Karpas-422 (cell line): Measurements from ENCODE around the gene NFIA. TPM values are rescaled to one million over a fixed set of nuclear protein-coding genes. Genes with fewer than 3 reads are reported as not detected.

Experiments used
- DNase-seq: peaks from one replicate; pipeline ENCODE4 v3.0.0-alpha.2; 2015
- H2AFZ ChIP-seq: fragments of 200-600 bp; sonication (generic); 2 replicates; pipeline ENCODE4 v1.6.1; 2014; ENCODE audit warnings: antibody characterized with exemption, low read length, mixed read lengths
- H3K27ac ChIP-seq: fragments of 200-600 bp; sonication (generic); 2 replicates; pipeline ENCODE4 v1.5.1; 2014; ENCODE audit warnings: mild to moderate bottlenecking, low read length, moderate library complexity
- H3K27me3 ChIP-seq: fragments of 200-600 bp; sonication (generic); 2 replicates; pipeline ENCODE4 v1.6.1; 2014; ENCODE audit warnings: low read length, mixed read lengths
- H3K36me3 ChIP-seq: fragments of 200-600 bp; sonication (generic); 2 replicates; pipeline ENCODE4 v1.6.1; 2014; ENCODE audit warnings: low read length, mixed read lengths; ENCODE audit not compliant: insufficient read depth
- H3K4me1 ChIP-seq: fragments of 200-600 bp; sonication (generic); 2 replicates; pipeline ENCODE4 v1.6.1; 2014; ENCODE audit warnings: mild to moderate bottlenecking, low read length, mixed read lengths
- H3K4me2 ChIP-seq: fragments of 200-600 bp; sonication (generic); 2 replicates; pipeline ENCODE4 v1.6.1; 2014; ENCODE audit warnings: low read length, low read depth, mild to moderate bottlenecking; ENCODE audit not compliant: poor library complexity, severe bottlenecking
- H3K4me3 ChIP-seq: fragments of 200-600 bp; sonication (generic); 2 replicates; pipeline ENCODE4 v1.5.1; 2014; ENCODE audit warnings: mild to moderate bottlenecking, antibody characterized with exemption, low read length, mixed read lengths
- H3K79me2 ChIP-seq: fragments of 200-600 bp; sonication (generic); 2 replicates; pipeline ENCODE4 v1.6.1; 2014; ENCODE audit warnings: mild to moderate bottlenecking, low read length, mixed read lengths
- H3K9ac ChIP-seq: fragments of 200-600 bp; sonication (generic); 2 replicates; pipeline ENCODE4 v1.6.0; 2014; ENCODE audit warnings: low read length
- H3K9me2 ChIP-seq: fragments of 200-600 bp; sonication (generic), shearing (Covaris generic); replicated peaks from 2 replicates; pipeline ENCODE4 v1.6.0; 2014; ENCODE audit warnings: mild to moderate bottlenecking, low read length, moderate library complexity; ENCODE audit not compliant: insufficient read depth
- H3K9me3 ChIP-seq: fragments of 300-700, 200-600 bp; sonication (generic); 2 replicates; pipeline ENCODE4 v1.6.1; 2014; ENCODE audit warnings: low read length, mixed read lengths
- H4K20me1 ChIP-seq: fragments of 200-600 bp; sonication (generic); 2 replicates; pipeline ENCODE4 v1.6.1; 2014; ENCODE audit warnings: mild to moderate bottlenecking, antibody characterized with exemption, low read length, low read depth; ENCODE audit not compliant: insufficient read depth
- total RNA-seq: library from RNA; depleted of rRNA; stranded (reverse); fragments of >200 nt; shearing (Covaris generic); gene quantifications from 2 replicates; pipeline ENCODE4 v1.2.3, GENCODE V29; 2014; ENCODE audit warnings: low replicate concordance

NFIA gene
- total RNA-seq, 1 experiment from 2014 or later, result 38.3 TPM

- H3K9ac ChIP-seq, result no peak overlapping the region
- no peak overlapping the region for H2AFZ ChIP-seq
- H3K27me3 ChIP-seq, result no peaks in the 10 kb centered on the region
- H3K36me3 ChIP-seq, result no peaks in the 10 kb centered on the region
- H3K4me2 ChIP-seq, result no peak overlapping the region
- H3K27ac ChIP-seq, result no peak overlapping the region
- H3K4me1 ChIP-seq, result no peaks in the 10 kb centered on the region
- no peak overlapping the region for H3K4me3 ChIP-seq
- no peak for DNase-seq
- H3K9me3 ChIP-seq, result no peaks in the 10 kb centered on the region
- H4K20me1 ChIP-seq, result no peaks in the 10 kb centered on the region
- peaks cover 3% of the 10 kb centered on the region; the same call in 1 of the 2 replicates for H3K79me2 ChIP-seq
- H3K9me2 ChIP-seq, result no peaks in the 10 kb centered on the region
Observed at GRCh38 chr1:61330018-61330417, 247.7 kb downstream of the NFIA start.

GRCh38 chr1:61330571-61330970 is 248.2 kb downstream of the NFIA start:
- Histone ChIP-seq H2AFZ (no peak overlapping the region), H3K4me1 (no peaks in the 10 kb centered on the region), H3K27ac (no peak overlapping the region), H4K20me1 (no peaks in the 10 kb centered on the region), H3K4me3 (no peak overlapping the region), H3K79me2 (peaks cover 3% of the 10 kb centered on the region; the same call in 1 of the 2 replicates), H3K9me2 (no peaks in the 10 kb centered on the region), H3K27me3 (no peaks in the 10 kb centered on the region), H3K36me3 (no peaks in the 10 kb centered on the region), H3K9me3 (no peaks in the 10 kb centered on the region), H3K9ac (no peak overlapping the region), H3K4me2 (no peak overlapping the region)
- DNase-seq, result no peak

- H3K27ac ChIP-seq, result no peak overlapping the region
- H3K9me3 ChIP-seq, result no peaks in the 10 kb centered on the region
- no peaks in the 10 kb centered on the region for H3K27me3 ChIP-seq
- no peaks in the 10 kb centered on the region for H3K4me1 ChIP-seq
- no peak overlapping the region for H2AFZ ChIP-seq
- no peak overlapping the region for H3K4me3 ChIP-seq
- no peak overlapping the region for H3K9ac ChIP-seq
- no peaks in the 10 kb centered on the region for H4K20me1 ChIP-seq
- H3K9me2 ChIP-seq, result no peaks in the 10 kb centered on the region
- no peak for DNase-seq
- no peaks in the 10 kb centered on the region for H3K79me2 ChIP-seq
- H3K4me2 ChIP-seq, result no peak overlapping the region
- H3K36me3 ChIP-seq, result no peaks in the 10 kb centered on the region
Observed at GRCh38 chr1:61332196-61332753, 249.9 kb downstream of the NFIA start.

GRCh38 chr1:61332796-61333195 is 250.4 kb downstream of the NFIA start:
- no peak overlapping the region for H3K4me2 ChIP-seq
- DNase-seq, result no peak
- H3K4me3 ChIP-seq, result no peak overlapping the region
- no peaks in the 10 kb centered on the region for H3K9me3 ChIP-seq
- no peaks in the 10 kb centered on the region for H3K9me2 ChIP-seq
- no peaks in the 10 kb centered on the region for H4K20me1 ChIP-seq
- no peak overlapping the region for H3K9ac ChIP-seq
- no peak overlapping the region for H3K27ac ChIP-seq
- no peaks in the 10 kb centered on the region for H3K27me3 ChIP-seq
- no peaks in the 10 kb centered on the region for H3K79me2 ChIP-seq
- no peak overlapping the region for H2AFZ ChIP-seq
- H3K36me3 ChIP-seq, result no peaks in the 10 kb centered on the region
- H3K4me1 ChIP-seq, result no peaks in the 10 kb centered on the region

- Histone ChIP-seq H3K36me3 (no peaks in the 10 kb centered on the region), H3K27me3 (no peaks in the 10 kb centered on the region), H3K9ac (no peak overlapping the region), H2AFZ (no peak overlapping the region), H3K4me3 (no peak overlapping the region), H3K79me2 (no peaks in the 10 kb centered on the region), H3K27ac (no peak overlapping the region), H3K9me2 (no peaks in the 10 kb centered on the region), H4K20me1 (no peaks in the 10 kb centered on the region), H3K4me2 (no peak overlapping the region), H3K4me1 (peaks cover 6% of the 10 kb centered on the region), H3K9me3 (no peaks in the 10 kb centered on the region)
- no peak for DNase-seq
Observed at GRCh38 chr1:61334718-61335589, 252.6 kb downstream of the NFIA start.

GRCh38 chr1:61337037-61337436 is 254.7 kb downstream of the NFIA start:
- H3K27ac ChIP-seq, result no peak overlapping the region
- H3K4me3 ChIP-seq, result no peak overlapping the region
- no peaks in the 10 kb centered on the region for H3K79me2 ChIP-seq
- H2AFZ ChIP-seq, result no peak overlapping the region
- H3K27me3 ChIP-seq, result no peaks in the 10 kb centered on the region
- H3K9me2 ChIP-seq, result no peaks in the 10 kb centered on the region
- DNase-seq, result no peak
- H3K4me2 ChIP-seq, result no peak overlapping the region
- H3K4me1 ChIP-seq, result peaks cover 6% of the 10 kb centered on the region
- no peaks in the 10 kb centered on the region for H3K36me3 ChIP-seq
- H4K20me1 ChIP-seq, result no peaks in the 10 kb centered on the region
- H3K9ac ChIP-seq, result no peak overlapping the region
- no peaks in the 10 kb centered on the region for H3K9me3 ChIP-seq

- DNase-seq, result no peak
- no peak overlapping the region for H3K4me2 ChIP-seq
- H3K9ac ChIP-seq, result no peak overlapping the region
- H3K36me3 ChIP-seq, result no peaks in the 10 kb centered on the region
- H3K27ac ChIP-seq, result no peak overlapping the region
- no peaks in the 10 kb centered on the region for H4K20me1 ChIP-seq
- no peaks in the 10 kb centered on the region for H3K9me3 ChIP-seq
- H3K79me2 ChIP-seq, result no peaks in the 10 kb centered on the region
- no peaks in the 10 kb centered on the region for H3K27me3 ChIP-seq
- H3K9me2 ChIP-seq, result no peaks in the 10 kb centered on the region
- no peak overlapping the region for H3K4me3 ChIP-seq
- peaks cover 6% of the 10 kb centered on the region for H3K4me1 ChIP-seq
- H2AFZ ChIP-seq, result no peak overlapping the region
Observed at GRCh38 chr1:61337441-61337951, 255.1 kb downstream of the NFIA start.

- H3K9ac ChIP-seq, result no peak overlapping the region
- no peaks in the 10 kb centered on the region for H3K9me2 ChIP-seq
- H3K4me1 ChIP-seq, result peaks cover 12% of the 10 kb centered on the region
- H3K27me3 ChIP-seq, result no peaks in the 10 kb centered on the region
- H4K20me1 ChIP-seq, result no peaks in the 10 kb centered on the region
- H3K4me3 ChIP-seq, result no peak overlapping the region
- no peak overlapping the region for H2AFZ ChIP-seq
- DNase-seq, result peak; percentile 45
- no peak overlapping the region for H3K4me2 ChIP-seq
- H3K27ac ChIP-seq, result no peak overlapping the region
- no peaks in the 10 kb centered on the region for H3K36me3 ChIP-seq
- no peaks in the 10 kb centered on the region for H3K79me2 ChIP-seq
- H3K9me3 ChIP-seq, result no peaks in the 10 kb centered on the region
Observed at GRCh38 chr1:61337981-61338848, 255.9 kb downstream of the NFIA start.
